Kidney glomerular epithelial cell (primary cell): ENCODE data around the gene ZNF398.

ENCODE experiments used
- DNase-seq: peaks from one replicate; lab custom pipeline; 2025; lab: John Stamatoyannopoulos, UW

The ZNF398 gene

GRCh38 chr7:149150981-149151380 lies 3.7 kb downstream of the ZNF398 start:
- no peak for DNase-seq

- no peak for DNase-seq
Measured at GRCh38 chr7:149153346-149153745, 6.1 kb downstream of the ZNF398 start.

DNA sequence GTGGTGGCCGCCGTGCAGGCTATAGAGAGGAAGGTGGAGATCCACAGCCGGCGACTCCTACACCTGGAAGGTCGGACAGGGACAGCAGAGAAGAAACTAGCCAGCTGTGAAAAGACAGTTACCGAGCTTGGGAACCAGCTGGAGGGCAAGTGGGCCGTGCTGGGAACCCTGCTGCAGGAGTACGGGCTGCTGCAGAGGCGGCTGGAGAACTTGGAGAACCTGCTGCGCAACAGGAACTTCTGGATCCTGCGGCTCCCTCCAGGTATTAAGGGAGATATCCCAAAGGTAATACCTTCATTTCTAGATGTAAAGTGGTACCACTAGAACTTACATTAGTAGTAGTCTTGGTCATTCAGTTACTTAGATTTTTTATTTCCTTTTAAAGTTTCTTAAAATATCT lies 6.8 kb downstream of the ZNF398 start:
- no peak for DNase-seq

- DNase-seq = no peak
Measured at GRCh38 chr7:149156898-149157297, 9.6 kb downstream of the ZNF398 start.

GRCh38 chr7:149161241-149161848 lies 14.1 kb downstream of the ZNF398 start:
- no peak for DNase-seq

DNA sequence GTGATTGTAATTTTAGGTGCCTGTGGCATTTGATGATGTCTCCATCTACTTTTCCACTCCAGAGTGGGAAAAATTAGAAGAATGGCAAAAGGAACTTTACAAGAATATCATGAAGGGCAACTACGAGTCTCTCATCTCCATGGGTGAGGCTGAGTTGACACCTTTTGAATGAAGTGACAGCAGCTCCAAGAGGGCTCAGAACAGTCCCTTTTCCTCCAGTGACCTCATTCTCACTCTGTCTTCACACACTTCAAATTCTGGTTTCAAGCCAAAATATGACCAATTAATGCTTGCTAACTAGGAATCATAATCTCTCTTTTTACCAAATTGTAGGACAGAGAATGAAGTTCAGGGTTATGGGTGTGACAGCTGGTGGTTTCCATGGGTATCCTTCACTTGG lies 18.9 kb downstream of the ZNF398 start:
- DNase-seq = no peak

DNA sequence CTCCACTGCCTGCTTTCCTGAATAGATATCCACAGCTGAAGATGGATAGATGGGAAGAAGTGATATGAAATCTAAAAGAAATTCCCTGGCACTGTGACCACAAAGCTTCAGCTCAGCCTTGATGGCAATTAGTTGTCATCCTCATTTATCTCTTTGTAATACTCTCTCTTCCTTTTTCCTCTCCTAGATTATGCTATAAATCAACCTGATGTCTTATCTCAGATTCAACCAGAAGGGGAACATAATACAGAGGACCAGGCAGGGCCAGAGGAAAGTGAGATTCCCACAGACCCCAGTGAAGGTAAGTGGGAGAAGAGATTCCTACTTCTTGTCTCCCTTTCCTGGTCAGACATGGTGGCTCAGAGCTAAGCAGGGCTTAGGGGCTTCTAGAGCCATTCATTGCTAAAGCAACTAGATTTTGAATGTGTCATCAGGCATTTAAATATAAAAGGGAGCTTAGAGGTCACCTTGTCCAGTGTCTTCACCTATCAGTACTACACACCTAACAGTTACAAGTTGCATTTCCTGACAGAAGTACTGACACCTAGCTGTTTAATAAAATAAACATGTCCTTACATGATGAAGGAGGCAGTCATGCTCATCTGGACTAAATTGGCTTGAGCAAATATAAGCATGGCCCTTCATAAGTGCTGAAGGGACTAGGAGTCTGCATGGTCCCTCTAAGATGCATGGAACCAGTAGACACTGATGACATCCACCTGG lies 19.5 kb downstream of the ZNF398 start:
- DNase-seq = no peak

DNA sequence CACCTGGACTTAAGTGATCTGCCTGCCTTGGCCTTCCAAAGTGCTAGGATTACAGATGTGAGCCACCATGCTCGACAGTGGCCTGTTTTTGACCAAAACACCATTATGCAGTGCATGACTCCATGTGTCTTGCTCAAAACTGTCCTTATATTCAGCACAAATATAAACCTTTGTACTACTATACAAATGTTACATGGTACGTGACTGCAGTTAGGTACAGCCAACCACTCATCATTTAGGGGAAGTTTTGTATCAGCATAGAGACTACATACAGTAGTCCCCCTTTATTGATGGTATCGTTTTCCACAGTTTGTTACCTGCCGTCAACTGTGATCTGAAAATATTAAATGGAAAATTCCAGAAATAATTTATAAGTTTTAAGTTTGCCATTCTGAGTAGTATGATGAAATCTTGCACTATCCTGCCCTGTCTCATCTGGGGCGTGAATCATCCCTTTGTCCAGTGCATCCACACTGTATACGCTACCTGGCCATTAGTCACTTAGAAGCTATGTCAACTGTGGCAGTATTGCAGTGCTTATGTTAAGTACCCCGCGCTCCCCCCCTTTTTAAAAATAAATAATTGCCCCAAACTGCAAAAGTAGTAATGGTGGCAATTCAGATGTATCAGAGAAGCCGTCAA lies 24.8 kb downstream of the ZNF398 start:
- peak; percentile 52 for DNase-seq

DNA sequence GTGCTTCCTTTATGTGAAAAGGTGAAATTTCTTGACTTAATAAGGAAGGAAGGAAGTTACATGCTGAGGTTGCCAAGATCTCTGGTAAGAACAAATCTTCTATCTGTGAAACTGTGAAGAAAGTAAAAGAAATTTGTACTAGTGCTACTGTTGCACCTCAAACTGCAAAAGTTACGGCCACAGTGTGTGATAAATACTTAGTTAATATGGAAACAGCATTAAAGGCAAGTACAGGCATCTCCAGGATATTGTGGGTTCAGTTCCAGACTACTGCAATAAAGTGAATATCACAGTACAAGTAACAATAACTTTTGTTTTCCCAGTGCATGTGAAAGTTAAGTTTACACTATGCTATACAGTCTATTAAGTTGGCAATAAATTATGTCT lies 25.3 kb downstream of the ZNF398 start:
- DNase-seq = no peak

- no peak for DNase-seq
Measured at GRCh38 chr7:149175150-149175549, 27.9 kb downstream of the ZNF398 start.

DNA sequence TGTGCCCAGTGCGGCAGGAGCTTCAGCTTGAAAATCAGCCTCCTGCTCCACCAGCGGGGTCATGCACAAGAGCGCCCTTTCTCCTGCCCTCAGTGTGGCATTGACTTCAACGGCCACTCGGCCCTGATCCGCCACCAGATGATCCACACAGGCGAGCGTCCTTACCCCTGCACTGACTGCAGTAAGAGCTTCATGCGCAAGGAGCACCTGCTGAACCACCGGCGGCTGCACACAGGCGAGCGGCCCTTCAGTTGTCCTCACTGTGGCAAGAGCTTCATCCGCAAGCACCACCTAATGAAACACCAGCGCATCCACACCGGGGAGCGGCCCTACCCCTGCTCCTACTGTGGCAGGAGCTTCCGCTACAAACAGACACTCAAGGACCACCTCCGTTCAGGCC lies 32.0 kb downstream of the ZNF398 start:
- DNase-seq = no peak

DNA sequence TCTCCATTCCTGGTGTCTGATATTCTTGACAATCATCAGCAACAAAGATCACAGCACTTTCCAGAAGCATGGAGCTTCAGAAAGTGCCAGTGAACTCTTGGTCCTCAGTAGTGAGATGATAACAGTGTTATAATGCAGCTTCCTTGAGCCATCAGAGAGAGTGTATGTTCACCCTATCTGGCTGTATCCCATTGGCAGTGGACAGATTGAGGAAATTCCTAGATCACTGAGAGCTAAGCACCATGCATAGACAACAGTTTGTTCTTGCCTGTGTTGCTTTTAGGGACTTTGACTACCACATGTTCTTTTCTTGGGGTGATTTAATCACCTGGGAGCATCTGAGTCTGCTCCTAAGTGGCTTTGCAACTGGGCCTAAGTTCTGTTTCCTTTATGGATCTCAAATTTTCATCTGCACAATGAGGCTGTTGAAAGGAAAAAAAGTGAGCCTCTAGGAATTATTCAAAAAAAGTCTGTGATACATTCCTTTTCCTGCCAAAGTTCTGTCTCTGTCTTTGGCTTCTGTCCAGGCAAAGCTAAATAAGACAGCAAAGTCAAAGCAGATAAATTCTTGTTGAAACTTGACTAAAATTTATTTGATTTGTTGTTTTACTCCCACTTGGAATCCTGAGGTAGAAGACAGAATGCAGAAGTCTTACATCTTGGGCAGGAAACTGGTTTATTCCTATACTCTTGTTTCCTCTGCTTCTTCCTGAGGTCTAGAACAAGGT lies 33.6 kb downstream of the ZNF398 start:
- no peak for DNase-seq

DNA sequence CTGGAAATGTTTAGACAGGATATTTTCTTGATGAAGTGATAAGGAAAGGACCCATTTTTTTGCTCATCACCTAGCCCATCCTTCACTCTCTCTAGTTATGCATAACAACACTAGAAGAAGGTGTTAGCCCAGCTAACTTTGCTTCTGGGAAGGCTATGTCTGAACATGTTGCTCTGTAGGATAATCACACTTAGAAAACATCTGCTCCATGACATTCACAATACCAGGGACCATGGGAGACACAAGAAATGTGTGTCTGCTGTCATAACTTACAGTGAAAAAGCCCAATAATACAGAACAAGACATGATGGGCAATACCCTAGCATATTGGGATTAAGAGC lies 34.2 kb downstream of the ZNF398 start:
- no peak for DNase-seq

- DNase-seq = no peak
Measured at GRCh38 chr7:149184274-149184673, 37.0 kb downstream of the ZNF398 start.

DNA sequence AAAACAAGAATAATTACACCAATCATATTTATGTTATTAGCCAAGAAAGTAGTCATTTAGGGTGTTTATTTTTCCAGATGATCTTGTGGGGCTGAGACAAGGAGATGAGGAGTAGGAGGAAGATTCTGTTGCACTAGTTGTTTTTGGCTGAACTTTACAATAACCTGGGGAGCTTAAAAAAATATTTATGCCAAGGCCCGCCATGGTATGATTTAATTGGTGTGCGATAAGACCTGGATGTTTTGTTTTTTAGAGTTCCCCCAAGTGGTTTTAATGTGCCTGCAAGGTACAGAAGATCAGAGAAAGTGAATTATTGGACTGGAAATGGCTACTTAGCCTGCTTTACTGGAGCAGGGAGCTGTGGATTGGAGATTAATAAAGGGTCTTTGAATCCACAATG lies 41.0 kb downstream of the ZNF398 start:
- DNase-seq = no peak

GRCh38 chr7:149188637-149189259 lies 41.5 kb downstream of the ZNF398 start:
- DNase-seq = no peak

DNA sequence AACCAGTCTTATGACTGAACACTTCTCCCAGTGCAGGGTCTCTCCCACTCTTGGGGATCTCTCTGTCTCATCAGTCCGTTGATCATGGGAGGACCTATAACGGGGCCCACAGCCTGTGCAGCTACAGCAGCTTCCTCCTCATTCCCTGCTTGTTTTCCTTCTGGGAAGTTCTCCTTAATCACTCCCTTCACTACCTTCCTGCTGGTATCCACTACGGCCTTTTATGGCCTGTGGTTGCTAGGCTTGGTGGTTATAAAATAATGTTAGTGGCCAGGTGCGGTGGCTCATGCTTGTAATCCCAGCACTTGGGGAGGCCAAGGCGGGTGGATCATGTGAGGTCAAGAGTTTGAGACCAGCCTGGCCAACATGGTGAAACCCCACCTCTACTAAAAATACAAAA lies 44.6 kb downstream of the ZNF398 start:
- DNase-seq = no peak

DNA sequence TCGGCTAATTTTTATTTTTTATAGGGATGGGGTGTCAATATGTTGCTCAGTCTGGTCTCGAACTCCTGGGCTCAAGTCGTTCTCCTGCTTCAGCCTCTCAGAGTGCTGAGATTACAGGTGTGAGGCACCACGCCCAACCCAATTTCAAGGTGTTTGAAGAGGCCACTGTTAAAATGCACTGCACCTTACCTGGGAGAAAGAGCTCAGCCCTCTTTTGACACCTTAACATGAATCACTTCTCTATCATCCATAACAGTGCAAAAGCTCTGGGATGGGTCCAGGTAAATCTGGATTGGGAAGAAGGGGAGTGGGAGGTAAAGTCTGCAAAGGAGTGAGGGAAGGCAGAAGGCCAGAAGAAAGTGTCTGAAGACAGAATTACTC lies 47.5 kb downstream of the ZNF398 start:
- no peak for DNase-seq

DNA sequence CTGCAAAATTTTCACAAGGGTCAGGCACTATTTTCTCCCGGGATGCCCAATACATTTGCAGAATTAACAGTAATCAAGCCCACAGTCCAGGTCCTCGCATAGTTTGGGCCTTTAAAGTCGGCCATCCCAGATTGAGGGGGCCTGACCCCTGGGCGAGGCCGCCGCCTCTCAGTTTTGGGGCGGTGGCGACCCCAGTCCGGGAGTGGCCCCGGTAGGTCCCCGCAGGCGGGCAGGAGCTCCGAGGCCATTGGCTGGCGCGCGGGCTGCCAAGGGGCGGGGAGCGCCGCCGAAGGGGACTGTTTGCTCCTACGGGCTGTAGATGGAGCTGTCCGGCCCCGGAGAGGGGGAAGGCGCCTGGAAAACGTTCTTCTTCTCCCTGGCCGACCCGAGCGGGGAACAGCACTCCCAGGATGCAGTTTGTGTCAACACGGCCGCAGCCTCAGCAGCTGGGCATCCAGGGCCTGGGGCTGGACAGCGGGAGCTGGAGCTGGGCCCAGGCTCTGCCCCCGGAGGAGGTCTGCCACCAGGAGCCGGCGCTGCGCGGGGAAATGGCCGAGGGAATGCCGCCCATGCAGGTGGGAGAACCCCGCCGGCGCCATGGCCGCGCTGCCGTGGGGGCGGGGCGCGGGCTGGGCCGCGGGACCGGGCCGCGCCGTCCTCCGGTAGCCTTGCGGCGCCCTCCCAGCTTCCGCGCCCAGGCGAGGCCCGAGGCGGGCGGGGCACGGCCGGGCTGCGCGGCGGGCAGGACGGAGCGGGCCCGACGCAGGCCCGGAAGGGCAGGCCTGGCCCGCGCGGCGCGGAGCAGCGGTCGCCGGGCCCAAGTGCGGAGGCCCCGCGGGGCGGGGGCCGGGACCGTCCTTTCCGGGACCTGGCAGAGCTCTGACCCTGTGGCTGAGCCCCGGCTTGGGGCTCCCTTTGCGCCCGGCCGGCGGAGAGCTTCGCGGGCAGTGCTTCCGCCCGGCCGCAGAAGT lies 48.2 kb downstream of the ZNF398 start, which contains the start of gene ZNF282:
ZNF282 (plus strand) TSS at position 367 of the 971 bp plus-strand sequence; CDS start at position 411, 44 bp downstream.
- peak; percentile 93 for DNase-seq

DNA sequence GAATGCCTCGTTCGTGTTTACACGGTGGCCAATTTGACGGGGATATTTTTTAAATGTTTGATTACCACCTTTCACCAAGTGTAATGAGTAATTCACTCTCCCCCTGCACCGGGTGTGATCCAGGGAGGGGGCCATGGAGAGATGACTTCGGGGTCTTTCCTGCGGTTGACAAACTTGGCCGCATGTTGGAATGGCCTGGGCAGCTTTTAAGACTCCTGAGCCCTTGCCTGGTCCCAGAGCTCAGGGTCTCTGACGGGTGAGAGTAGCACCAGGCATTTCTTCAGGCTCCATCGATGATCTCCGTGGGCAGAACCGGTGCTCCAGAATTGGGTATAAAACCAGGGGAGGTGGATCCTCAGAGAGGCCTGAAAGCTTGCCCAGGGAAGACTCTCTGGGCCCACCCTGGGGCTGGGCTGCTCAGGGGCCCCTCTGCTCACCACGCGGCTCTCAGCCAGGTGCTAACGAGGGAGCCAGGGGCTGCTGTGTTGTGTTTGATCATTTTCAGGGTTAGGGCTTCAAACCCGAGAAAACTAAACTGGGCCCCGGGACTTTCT lies 49.0 kb downstream of the ZNF398 start:
- no peak for DNase-seq

DNA sequence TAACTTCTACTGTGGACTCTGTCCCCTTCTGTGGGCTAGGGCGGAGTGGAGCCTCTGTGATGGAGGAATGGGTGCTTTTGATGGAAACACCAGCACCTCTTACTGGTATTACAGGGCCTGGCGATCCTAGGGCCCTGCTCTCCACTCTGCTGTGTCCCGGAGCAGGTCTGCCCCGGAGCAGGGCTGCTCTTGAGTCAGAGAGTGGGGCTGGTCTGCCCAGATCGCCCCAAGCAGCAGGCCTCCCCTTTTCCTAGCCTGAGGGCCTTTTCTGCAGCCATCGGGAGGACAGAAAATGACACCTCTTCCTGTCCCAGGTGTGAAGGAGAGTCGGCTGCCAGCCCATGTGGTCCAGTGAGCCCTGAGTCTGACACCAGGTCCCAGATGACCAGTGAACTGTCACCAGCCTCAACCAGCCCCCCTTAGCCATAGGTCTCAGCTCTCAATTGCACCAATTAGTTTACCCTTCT lies 49.5 kb downstream of the ZNF398 start:
- no peak for DNase-seq
